Iris pigment epithelial cell (primary cell): Measurements from ENCODE around the gene COL5A1.

Experiments
- DNase-seq: peaks from one replicate; pipeline ENCODE4 v3.0.0-alpha.2; 2011; ENCODE audit warnings: low read depth

Gene COL5A1

DNA sequence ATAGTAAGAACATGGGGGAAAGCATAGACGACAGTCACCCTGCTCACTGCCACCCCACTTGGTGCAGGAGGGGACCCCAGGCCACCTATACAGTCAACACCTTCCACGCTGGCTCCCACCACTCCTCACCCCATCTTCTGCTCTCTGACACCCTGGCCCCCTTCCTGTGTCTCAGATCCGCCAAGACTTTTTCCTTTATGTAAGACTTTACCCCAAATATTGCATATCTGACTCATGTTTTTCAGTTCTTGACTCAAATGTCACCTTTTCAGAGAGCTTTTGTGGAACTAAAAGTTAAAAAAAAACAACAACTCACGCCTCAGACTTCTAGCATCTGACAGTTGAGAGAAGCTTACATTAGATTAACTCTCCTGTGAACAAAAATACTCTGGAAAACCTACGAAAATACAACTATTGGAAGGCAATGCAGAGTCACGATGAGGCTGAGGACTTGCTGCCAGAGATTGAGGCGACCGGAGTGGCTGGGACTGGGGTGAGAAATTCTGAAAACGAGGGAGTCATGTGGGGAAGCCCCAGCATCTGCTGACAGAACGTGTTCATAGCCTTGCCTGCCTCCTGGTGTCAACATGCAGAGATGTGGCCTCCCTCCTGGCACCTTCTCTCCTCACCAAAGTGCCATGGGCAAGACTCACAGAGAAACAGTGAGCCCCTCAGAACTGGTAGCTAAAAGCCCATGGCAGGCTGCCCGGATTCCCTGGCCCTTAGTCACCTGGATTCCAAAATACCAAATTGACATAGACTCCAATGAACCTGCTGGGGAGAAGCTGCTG, 216.6 kb downstream of the COL5A1 start:
- peak; percentile 36 for DNase-seq

DNA sequence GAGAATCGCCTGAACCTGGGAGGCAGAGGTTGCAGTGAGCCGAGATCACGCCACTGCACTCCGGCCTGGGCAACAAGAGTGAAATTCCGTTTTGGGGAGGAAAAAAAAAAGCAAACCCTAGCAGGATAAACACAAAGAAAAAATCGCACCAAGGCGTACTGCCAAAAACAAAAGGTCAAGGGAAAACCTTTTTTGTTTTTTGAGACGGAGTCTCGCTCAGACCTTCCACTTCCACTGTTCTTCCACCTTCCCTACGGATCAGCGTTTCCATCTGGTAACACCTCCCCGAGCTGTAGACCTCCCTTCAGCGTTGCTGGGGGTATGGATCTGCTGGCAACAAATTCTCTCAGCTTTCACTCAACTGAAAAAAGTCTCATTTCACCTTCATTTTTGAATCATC, 218.9 kb downstream of the COL5A1 start:
- no peak for DNase-seq

DNA sequence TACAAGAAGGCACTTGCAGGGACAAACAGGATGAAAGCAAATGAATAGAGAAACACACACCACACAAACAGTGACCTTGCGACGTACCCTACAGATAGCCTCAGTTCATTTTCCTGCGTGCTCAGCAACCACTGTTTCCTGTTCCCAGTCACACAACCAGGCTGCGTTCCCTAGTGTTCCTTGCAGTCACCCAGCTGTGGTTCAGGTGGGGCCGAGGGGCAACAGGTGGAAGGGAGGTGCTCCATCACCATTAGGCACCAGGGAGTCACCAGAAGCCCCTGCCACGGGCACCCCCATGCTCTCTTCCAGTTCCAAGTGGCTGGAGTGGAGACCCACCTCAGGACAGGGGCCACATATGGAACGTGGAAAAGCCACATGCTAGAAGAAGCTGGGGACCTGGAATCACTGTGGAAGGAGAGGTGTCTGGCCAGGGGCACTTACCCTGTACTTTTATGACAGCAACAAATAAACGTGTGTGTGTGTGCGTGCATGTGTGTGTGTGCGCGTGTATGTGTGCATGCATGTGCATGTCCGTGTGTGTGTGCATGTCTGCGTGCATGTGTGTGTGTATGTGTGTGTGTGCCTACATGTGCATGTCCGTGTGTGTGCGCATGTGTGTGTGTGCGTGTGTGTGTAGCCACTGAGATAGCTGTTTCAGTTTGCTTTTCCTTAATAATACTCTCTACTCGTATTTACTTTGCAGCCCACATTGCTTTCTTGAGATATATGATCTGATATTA, 220.2 kb downstream of the COL5A1 start:
- DNase-seq, result no peak

DNA sequence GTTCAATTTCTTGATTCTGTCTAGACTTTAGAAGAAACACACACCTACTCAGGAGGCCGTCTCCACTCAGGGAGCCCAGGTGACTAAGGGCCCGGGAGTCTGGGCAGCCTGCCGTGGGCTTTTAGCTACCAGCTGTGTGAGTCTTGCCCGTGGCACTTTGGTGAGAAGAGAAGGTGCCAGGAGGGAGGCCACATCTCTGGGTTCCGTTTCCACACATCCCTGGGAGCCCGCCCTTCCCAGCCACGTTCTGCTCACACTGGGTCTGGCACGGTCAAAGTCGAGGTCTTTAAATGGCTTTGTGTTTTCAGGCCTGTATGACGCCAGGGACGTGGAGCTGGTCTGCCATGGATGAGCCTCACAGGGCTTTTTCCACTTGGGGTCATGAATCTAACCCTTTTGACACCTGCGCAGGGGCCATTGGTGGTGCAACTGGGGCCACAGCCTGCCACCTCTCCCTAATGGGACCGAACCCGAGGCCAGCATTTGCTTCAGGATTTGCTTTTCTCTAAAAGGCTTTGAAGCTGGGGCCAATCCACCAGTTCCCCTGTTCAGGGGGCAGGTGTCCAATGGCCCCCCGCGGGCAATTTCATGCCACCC, 221.8 kb downstream of the COL5A1 start:
- DNase-seq, result no peak

DNA sequence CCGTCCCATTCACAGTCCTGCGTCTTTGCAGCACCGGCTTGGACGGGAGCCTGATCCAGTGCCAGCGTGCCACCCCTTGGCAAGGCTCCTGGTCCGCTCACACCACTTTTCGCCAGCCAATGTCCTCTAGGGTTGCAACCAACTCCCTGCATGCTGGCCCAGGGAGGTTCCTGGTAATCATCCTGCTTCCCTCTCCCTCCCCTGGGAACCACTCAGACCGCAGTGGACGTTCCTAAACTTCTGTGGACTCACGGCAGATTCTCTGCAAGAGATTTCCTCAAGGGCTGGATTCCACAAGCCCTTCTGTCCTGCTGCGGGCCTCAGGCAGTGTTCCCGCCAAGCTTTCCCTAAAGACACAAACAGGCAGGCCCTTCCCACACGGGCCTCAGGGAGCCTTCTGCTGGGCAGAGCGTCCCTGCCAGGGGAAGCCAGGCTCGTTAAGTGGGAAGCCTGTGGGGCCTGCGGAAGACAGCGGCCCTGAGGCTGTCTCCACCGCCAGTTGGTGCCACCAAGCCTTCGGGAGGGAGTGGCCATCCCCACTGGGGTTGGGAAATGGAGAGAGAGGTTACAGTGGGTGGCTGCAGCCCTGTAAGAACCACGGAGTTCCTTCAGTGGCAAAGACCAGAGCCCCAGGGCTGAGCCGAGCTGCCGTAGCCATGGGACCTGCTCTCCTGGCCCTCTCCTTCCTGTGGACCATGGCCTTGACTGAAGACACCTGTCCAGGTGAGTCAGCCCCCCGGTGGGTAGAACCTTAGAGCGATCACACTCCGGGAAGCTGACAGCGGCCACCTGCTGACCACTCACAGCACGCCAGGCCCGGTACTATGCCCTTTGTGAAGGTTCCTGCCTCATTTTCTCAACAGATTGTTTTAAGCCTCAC, 222.6 kb downstream of the COL5A1 start:
- DNase-seq, result no peak

DNA sequence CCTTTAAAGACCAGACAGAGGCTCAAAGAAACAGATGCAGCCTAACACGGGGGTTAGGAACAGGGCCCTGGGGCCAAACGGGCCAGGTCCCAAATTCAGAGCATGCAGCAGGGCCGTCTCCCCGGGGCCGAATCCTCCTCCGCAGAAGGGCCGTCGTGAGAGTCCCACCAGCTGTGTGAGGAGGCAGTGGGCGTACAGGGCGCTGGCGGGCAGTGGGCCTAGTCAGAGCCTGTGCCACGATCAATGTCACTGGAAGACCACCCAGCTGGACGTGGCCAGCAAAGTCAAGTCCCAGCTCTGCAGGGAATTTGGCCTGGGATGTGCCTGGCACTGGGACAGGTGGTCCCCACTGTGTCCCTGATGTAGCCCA, 223.2 kb downstream of the COL5A1 start:
- DNase-seq, result no peak

DNA sequence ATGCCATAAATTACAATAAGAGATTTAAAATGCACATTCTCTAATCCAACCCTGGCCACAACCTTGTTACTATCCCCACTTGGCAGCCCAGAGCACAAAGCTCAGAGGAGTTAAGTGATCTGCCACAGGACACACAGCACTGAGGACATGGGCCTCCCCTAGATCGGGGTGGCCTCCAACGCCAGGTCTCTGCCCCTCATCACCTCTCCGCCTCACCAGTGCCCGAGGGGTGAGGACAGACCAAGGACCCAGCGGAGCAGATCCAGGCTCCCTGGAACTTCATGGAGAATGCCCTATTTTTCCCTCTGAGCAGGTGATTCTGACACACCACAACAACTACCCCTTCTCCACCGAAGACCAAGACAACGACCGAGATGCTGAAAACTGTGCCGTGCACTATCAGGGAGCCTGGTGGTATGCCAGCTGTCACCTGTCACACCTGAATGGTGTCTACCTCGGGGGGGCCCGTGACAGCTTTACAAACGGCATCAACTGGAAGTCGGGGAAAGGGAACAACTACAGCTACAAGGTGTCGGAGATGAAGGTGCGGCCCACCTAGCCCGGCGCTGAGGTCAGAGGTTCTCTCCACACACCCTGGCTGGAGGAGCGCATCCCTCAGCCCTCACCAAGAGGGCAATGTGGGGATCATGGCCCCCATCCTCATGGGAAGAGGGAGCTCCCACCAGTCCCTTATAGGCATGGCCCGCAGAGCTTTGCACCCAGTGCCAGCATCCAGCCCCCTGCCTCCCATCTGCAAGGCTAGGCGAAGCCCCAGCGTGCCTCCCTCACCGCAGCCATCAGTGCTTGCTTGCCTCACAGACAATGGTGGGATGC, 226.5 kb downstream of the COL5A1 start:
- no peak for DNase-seq

DNA sequence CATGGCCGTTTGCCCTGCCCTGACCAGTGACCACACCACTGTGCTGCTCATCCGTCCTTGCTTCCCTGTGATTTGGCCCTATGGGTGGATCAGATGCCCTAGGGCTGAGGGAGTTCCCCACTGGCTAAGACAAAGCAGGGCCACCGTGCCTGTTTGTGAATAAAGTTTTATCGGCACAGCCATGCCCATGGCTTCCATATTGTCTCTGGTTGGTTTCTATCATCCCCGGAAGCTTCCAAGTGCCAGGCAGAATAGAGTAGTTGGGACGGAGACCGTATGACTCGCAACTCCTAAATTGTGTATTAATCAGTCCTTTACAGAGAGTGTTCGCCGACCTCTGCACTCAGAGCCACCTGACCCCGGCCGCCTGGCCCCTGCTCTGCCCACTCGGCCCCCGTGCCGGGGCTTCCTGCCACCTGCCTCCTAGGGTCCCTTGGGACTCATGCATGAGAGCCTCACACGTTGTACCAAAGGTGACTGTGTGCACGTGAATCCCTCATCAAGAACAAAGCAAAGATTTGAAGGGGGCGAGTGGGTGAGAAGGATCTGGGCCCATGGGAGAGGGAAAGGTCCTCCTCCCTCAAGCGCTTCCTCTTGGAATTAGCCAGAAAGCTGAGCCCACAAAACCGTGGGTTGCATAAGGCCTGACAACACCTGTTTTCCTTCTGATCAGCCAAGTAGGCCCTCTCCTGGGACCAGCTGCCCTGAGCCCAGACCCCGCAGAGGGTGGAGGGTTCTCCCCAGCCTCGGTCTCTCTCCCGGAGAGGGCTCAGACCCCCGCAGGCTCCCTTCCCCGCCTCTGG, 227.3 kb downstream of the COL5A1 start:
- DNase-seq, result no peak

DNA sequence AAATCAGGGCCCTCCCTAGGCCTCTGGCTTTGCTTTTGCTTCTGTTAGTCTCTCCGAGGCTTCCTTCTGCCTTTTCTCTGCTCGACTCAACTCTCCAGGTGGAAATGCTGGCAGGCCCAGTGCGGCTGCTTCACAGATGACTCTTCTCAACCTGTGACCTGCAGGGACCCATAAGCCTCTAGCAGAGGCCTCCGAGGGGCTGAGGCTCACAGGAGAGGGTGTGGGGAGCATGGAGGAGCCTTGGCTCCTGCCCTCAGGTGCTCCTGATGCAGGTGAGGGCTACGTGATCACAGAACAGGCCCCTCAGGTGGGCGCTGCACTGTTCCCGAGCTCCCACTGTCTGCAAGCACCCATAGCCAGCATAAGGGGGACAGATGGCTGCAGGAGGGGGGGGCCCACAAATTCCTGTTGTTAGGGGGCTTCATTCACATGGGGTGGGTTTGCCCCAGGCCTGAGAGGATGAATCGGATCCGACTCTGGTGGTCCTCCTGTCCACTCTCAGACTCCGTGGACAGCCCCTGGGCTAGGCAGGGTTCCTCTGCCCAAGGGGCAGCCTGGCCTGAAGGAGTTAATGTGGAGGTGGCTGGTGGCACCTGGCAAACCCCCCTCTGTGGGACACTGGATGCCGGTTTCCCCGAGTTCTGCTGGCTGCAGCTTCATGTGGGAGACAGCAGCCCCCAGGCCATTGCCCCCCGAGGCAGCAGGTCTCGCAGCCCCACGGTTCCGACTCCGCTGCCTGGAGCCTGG, 228.1 kb downstream of the COL5A1 start:
- no peak for DNase-seq

DNA sequence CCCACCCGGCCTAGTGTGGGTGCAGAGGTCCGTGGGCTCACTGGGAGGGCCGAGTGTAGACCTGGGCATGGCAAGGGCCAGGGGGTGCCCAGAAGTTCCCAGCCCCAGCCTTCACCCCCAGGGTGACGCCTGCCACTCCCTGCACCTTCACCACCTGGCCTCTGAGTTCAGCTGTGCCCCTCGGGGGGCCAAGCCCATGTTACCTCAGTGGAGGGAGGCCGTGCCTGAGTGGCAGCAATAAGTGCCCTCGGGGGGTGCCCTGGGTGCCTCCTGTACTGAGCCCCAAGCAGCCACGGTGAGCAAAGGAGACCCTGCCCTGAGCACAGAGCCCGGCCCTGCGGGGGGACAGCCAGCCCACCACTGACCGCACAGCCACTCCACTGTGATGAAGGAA, 228.7 kb downstream of the COL5A1 start:
- no peak for DNase-seq

DNA sequence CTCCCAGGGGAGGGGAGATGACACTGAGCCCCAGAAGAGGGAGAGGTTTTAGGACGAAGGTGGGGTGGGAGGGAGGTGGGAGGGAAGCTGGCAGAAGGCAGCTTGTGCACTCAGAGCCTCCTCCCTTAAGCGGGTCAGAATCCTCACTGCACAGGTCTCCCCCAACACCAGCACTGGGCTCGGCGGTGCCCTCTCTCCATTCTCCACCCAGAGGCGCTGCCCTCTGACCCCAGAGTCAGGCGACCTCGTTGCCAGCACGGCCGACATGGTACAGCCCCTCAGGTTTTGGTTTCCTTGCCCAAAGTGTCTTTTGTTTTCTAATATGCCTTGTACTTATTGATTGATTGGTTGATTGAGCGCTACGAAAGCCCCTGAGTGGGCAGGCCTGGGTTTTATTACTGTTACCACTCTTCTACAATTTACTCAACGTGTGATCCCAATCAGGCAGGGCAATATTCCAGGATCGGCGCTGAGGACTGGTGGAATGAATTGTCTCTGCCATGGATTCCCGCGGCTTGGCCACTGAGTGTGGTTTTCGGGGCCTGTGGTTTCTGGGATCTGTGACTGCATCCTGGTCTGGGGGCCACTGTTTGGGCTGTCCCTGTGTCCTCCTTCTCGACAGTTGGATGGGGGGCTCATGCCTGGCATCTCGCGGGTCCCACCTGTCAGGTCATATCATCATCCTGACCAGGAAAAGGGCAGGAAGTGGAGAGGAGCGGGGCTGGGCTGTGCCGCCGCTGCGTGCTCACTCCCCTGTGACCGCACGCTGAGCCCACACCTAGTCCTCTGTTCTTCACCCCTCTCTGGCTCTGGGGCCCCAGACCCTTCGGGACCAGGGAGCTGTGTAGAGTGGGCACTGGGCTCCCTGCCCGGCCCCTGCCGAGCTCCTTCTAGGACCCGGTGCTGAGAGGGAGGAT, 229.4 kb downstream of the COL5A1 start:
- DNase-seq, result no peak

DNA sequence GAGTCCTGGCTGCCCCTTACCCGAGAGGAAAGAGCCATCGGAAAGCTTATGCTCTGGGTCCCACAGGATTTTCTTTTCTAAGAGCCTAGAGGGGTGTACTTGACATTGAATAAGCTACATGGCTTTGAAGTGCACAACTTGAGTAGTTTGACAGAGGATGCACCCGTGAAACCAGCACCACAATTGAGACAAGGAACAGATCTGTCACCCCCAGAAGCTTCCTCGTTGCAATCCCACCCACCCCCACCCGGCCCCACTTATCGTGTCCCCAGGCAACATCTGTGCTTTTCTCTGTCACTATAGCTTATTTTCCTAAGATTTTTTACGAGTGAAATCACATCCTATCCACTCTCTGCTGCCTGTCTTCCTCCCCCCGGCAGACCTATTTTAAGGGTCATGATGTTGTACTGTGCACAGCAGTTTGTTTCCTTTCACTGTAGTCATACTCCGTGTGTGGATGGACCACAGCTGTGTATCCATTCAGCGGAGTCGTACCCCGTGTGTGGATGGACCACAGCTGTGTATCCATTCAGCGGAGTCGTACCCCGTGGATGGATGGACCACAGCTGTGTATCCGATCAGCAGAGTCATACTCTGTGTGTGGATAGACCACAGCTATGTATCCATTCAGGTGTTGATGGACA, 230.2 kb downstream of the COL5A1 start:
- DNase-seq, result no peak

DNA sequence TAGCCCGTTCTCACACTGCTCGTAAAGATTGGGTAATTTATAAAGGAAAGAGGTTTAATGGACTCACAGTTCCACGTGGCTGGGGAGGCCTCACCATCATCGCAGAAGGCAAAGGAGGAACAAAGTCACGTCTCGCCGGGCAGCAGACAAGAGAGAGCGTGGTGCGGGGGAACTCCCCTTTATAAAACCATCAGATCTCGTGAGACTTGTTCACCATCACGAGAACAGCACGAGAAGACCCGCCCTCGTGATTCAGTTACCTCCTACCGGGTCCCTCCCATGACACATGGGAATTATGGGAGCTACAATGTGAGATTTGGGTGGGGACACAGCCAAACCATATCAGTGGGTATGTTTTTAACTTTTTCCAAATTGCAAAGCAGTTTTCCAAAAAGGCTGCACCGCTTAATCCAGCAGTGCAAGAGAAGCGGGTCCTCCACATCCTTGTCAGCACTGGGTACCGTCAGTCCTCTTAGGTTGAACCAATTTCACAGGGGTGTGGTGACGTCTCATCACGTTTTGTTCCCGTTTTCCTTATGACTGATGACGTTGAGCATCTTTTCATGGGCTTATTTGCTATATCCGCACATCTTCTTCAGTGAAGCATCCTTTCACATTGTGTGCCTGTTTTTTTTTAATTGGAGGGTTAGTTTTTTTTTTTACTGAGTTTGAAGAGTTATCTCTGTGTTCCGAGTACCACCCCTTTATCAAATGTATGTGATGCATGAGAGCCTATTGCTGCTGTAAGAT, 231.1 kb downstream of the COL5A1 start:
- DNase-seq, result no peak

DNA sequence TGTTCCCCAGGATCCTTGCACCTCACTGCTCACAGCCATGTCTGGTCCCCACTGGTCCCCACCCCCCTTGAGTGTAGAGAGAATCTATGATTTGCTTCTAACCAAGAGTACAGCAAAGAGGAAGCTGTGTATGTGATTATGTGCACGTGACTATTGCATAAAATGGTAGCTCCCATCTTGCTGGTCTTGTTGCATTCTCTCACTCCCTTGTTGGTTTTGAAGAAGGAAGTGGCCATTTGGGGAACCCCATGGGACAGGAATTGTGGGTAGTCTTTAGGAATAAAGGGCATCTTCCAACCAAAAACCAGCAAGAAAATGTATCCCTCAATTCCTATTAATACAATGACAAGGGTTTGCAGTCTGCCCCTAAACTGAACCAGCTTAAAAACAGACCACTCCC, 233.8 kb downstream of the COL5A1 start:
- DNase-seq, result no peak

DNA sequence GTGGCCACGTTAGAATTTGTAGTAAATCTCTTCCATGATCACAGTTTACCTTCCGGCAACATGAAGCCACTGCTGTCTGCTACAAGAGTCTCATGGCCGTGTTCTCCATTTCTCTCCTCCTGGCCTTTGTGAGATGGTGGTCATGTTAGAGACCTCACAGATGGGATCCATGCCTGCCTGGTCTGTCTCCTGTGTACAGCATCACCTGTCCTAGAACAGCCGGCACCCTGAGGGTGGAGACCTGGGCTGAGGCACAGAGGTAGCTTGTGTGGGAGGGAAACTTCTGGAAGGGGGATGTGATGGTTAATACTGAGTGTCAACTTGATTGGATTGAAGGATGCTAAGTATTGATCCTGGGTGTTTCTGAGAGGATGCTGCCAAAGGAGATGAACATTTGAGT, 235.9 kb downstream of the COL5A1 start:
- DNase-seq, result no peak

DNA sequence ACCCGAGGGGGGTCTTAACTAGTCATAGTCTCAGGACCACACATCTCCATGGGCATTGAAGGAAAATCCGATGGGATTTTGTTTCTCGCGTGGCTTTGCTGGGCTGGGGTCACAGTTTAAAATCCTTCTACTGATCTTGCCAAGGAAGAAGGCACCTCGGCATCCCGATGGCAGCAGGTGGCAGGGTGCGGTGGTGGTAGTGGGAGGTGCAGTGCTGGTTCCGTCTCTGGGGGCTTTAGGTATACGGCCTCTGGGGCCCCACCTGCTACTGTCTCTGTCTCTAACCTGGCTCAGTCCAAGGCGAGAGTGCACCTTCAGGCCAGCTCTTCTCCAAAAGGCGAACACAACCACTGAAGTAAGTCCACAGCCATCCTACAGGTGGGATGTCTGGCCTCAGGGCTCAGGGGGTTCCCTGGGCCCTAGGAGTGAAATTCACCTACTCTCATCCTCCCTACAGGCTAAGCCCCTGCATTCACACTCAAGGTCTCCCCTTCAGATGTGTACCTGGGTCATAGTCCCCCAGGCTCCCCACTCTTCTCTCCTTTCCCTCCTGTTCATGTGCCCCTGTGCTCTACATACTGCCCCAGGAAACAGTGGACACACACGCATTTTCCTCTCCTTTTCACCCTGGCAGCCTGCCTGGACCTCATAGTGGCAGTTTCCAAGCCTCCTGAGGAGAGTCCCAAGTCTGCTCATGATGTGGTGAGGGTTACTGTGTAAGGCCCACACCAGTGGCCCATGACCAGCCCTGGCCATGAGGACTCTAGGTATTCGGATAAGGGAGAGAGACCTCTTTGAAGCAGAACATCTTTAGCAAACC, 238.3 kb downstream of the COL5A1 start:
- DNase-seq, result no peak
